ENCODE measurements around the gene PARD6G. TPM values are rescaled to one million over a fixed set of nuclear protein-coding genes. Genes with fewer than 3 reads are reported as not detected.

Gene PARD6G
- total and polyA plus RNA-seq, 7 donors, result 1.2 to 13.0 (median 7.8) TPM; not detected in 1

DNA sequence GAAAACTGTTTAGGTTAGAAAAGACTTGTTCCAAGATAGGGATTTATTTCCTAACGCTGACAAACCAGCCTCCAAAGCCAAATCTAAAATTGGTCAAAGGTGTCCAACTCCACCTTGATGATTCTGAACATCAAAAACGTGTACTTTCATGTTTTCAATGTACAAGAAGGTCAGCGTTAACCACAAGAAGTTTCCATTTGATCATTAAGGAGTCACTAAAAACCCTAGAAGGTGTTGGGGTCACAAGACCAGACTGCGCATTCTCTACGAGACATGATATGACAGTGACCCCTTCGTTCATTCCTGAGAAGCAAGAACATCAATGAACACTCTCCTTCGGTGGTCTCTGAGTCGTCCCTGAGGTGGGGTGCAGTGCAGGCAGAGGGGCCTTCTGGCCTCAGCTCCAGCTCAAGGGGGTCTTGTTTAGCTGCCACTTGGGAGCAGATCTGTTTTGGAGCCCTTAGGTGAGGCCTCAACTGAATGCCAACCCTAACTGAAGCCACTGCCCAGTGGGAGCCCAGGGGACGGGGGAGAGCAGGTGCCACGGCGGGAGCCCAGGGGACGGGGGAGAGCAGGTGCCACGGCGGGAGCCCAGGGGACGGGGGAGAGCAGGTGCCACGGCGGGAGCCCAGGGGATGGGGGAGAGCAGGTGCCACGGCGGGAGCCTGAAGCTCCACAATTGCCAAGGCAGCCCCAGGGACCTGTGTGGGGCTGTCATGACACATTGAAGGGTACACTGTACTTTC lies 55.2 kb downstream of the PARD6G start:
- no peaks in the 10 kb centered on the region for H3K4me1 ChIP-seq
- H3K9me3 ChIP-seq, result no peaks in the 10 kb centered on the region
- no peak for TF ChIP-seq POLR2A (IDR thresholded peaks at IDR 0.05)
- TF ChIP-seq EP300 (IDR thresholded peaks at IDR 0.05), result no peak
- TF ChIP-seq, protein P1, sequence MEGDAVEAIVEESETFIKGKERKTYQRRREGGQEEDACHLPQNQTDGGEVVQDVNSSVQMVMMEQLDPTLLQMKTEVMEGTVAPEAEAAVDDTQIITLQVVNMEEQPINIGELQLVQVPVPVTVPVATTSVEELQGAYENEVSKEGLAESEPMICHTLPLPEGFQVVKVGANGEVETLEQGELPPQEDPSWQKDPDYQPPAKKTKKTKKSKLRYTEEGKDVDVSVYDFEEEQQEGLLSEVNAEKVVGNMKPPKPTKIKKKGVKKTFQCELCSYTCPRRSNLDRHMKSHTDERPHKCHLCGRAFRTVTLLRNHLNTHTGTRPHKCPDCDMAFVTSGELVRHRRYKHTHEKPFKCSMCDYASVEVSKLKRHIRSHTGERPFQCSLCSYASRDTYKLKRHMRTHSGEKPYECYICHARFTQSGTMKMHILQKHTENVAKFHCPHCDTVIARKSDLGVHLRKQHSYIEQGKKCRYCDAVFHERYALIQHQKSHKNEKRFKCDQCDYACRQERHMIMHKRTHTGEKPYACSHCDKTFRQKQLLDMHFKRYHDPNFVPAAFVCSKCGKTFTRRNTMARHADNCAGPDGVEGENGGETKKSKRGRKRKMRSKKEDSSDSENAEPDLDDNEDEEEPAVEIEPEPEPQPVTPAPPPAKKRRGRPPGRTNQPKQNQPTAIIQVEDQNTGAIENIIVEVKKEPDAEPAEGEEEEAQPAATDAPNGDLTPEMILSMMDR (IDR thresholded peaks at IDR 0.05), result no peak
- TF ChIP-seq POLR2AphosphoS5 (IDR thresholded peaks at IDR 0.05), result no peak
- no peak for DNase-seq
- intact Hi-C loops (cut with DNase I), result no loop called here
- 87% methylated on average over 19 of the region's 19 CpGs for WGBS, 2 donors
- no peak overlapping the region for H3K27ac ChIP-seq
- no peaks in the 10 kb centered on the region for H3K36me3 ChIP-seq
- H3K27me3 ChIP-seq, result no peaks in the 10 kb centered on the region
- no peak overlapping the region for H3K4me3 ChIP-seq

DNA sequence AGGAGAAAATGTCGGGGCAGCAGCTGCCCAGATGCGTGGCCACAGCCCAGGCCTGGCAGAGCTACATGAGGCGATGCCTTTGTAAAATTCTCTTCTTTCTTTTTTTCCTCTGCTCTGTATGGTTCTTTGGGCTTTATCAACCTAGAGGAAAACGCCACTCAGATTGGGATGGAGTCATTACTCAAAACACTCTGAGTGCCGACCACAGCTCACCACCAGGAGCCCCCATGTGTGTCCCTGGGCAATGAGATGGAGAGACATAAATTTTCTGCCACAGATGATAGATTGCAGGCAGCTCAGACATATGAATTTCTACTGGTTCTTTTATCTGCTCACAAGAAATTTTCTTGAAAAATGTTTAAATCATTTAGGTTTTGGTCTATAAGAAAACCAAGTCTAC lies 56.0 kb downstream of the PARD6G start:
- Histone ChIP-seq H3K27me3 (no peaks in the 10 kb centered on the region), H3K27ac (no peak overlapping the region), H3K4me1 (no peaks in the 10 kb centered on the region), H3K9me3 (no peaks in the 10 kb centered on the region), H3K4me3 (no peak overlapping the region), H3K36me3 (no peaks in the 10 kb centered on the region)
- no peak for DNase-seq
- intact Hi-C loops (cut with DNase I), result no loop called here
- WGBS, 2 donors, result 84 to 88% methylated on average over 5 of the region's 5 CpGs
- TF ChIP-seq POLR2A (IDR thresholded peaks at IDR 0.05) (no peak), POLR2AphosphoS5 (IDR thresholded peaks at IDR 0.05) (no peak), EP300 (IDR thresholded peaks at IDR 0.05) (no peak)
- TF ChIP-seq, protein P1 (IDR thresholded peaks at IDR 0.05), result no peak

- Histone ChIP-seq H3K4me3 (no peak overlapping the region), H3K9me3 (no peaks in the 10 kb centered on the region), H3K4me1 (no peaks in the 10 kb centered on the region), H3K36me3 (no peaks in the 10 kb centered on the region), H3K27me3 (no peaks in the 10 kb centered on the region), H3K27ac (no peak overlapping the region)
- intact Hi-C loops (cut with DNase I), result no loop called here
- 83% methylated on average over 5 of the region's 5 CpGs for WGBS, 2 donors
- no peak for DNase-seq
- TF ChIP-seq POLR2AphosphoS5 (IDR thresholded peaks at IDR 0.05), result no peak
- no peak for TF ChIP-seq EP300 (IDR thresholded peaks at IDR 0.05)
- TF ChIP-seq POLR2A (IDR thresholded peaks at IDR 0.05), result no peak
- TF ChIP-seq, protein P1 (IDR thresholded peaks at IDR 0.05), result no peak
Measured at GRCh38 chr18:80190311-80190710, 57.0 kb downstream of the PARD6G start.

DNA sequence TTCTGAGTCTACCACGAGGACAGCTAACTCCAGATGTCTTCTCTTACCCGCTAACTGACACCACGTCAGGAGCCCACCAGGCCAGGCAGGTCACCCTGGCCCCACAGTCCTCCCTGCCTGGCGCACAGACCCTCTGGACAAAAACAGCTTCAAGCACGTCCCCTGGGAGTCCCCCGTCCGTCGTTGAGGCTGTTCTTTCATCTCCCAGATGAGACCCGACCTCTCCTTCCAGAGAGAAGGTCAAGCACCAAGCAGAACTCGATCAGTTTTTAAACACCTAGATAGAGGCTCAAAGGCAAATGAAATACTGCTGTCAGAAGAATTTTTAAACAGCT lies 57.8 kb downstream of the PARD6G start:
- H3K36me3 ChIP-seq, result no peaks in the 10 kb centered on the region
- H3K4me1 ChIP-seq, result no peaks in the 10 kb centered on the region
- no peak overlapping the region for H3K4me3 ChIP-seq
- no peaks in the 10 kb centered on the region for H3K27me3 ChIP-seq
- no peak for DNase-seq
- no peaks in the 10 kb centered on the region for H3K9me3 ChIP-seq
- intact Hi-C loops (cut with DNase I), result no loop called here
- no peak overlapping the region for H3K27ac ChIP-seq
- WGBS, 2 donors, result 89 to 91% methylated on average over 10 of the region's 10 CpGs
- TF ChIP-seq, protein P1 (IDR thresholded peaks at IDR 0.05), result no peak
- no peak for TF ChIP-seq POLR2AphosphoS5 (IDR thresholded peaks at IDR 0.05)
- no peak for TF ChIP-seq EP300 (IDR thresholded peaks at IDR 0.05)
- TF ChIP-seq POLR2A (IDR thresholded peaks at IDR 0.05), result no peak

Data from sigmoid colon (tissue), 7 donors.